ENCODE data around the gene GPANK1. TPM values are rescaled to one million over a fixed set of nuclear protein-coding genes. Genes with fewer than 3 reads are reported as not detected.

GPANK1 gene
- total and polyA plus RNA-seq, 9 donors: 14.6 to 26.6 (median 17.7) TPM

- intact Hi-C loops (cut with DNase I): loop anchor here in 2 of 4 donors (10.0 kb wide), 1 partner anchor 177 kb away; the partner anchor contains the start of gene NEU1 (in 2 of the 2)
- no peak overlapping the region for H3K4me3 ChIP-seq
- peaks cover 2% of the 10 kb centered on the region for H3K4me1 ChIP-seq (ENCODE audit: insufficient read depth)
- no peaks in the 10 kb centered on the region for H3K9me3 ChIP-seq
- no peak overlapping the region for H3K27ac ChIP-seq
- no peaks in the 10 kb centered on the region for H3K36me3 ChIP-seq
- 78 to 82% (median 80%) methylated on average over 8 of the region's 8 CpGs for WGBS, 3 donors
- TF ChIP-seq EP300 (IDR thresholded peaks at IDR 0.05) (no peak), POLR2A (IDR thresholded peaks at IDR 0.05) (no peak), CTCF (IDR thresholded peaks at IDR 0.05) (no peak)
- no peak for DNase-seq
- no peaks in the 10 kb centered on the region for H3K27me3 ChIP-seq
Measured at GRCh38 chr6:31687321-31687720, 22.5 kb upstream of the GPANK1 start.

GRCh38 chr6:31686483-31686882 lies 21.7 kb upstream of the GPANK1 start:
- intact Hi-C loops (cut with DNase I): loop anchor here in 2 of 4 donors (10.0 kb wide), 1 partner anchor 178 kb away; the partner anchor contains the start of gene NEU1 (in 2 of the 2)
- H3K36me3 ChIP-seq: no peaks in the 10 kb centered on the region
- TF ChIP-seq POLR2A (IDR thresholded peaks at IDR 0.05): no peak
- no peak for TF ChIP-seq EP300 (IDR thresholded peaks at IDR 0.05)
- TF ChIP-seq CTCF (IDR thresholded peaks at IDR 0.05): no peak
- H3K4me3 ChIP-seq: no peak overlapping the region
- no peaks in the 10 kb centered on the region for H3K27me3 ChIP-seq
- H3K27ac ChIP-seq: no peak overlapping the region
- H3K4me1 ChIP-seq (ENCODE audit: insufficient read depth): peaks cover 2% of the 10 kb centered on the region
- H3K9me3 ChIP-seq: no peaks in the 10 kb centered on the region
- 74 to 78% (median 78%) methylated on average over 5 of the region's 5 CpGs for WGBS, 3 donors
- no peak for DNase-seq

GRCh38 chr6:31683591-31683990 lies 18.8 kb upstream of the GPANK1 start:
- DNase-seq: no peak
- Histone ChIP-seq H3K9me3 (no peaks in the 10 kb centered on the region), H3K4me3 (no peak overlapping the region), H3K27ac (peak overlapping the region in 1 of 2 donors; percentile 3), H3K36me3 (no peaks in the 10 kb centered on the region), H3K4me1 (ENCODE audit: insufficient read depth) (peaks cover 3% of the 10 kb centered on the region), H3K27me3 (no peaks in the 10 kb centered on the region)
- no peak for TF ChIP-seq POLR2A (IDR thresholded peaks at IDR 0.05)
- no peak for TF ChIP-seq EP300 (IDR thresholded peaks at IDR 0.05)
- no peak for TF ChIP-seq CTCF (IDR thresholded peaks at IDR 0.05)
- 50 to 67% (median 62%) methylated on average over 13 of the region's 13 CpGs for WGBS, 3 donors
- intact Hi-C loops (cut with DNase I): loop anchor here in 3 of 4 donors (5.0 to 10.0 kb wide), 2 partner anchors 149 to 181 kb away; partner anchors contain the start of gene NEU1 (in 2 of the 3)

GRCh38 chr6:31681135-31681671 lies 16.4 kb upstream of the GPANK1 start:
- Histone ChIP-seq H3K27ac (peak overlapping the region; percentile 71 to 73), H3K27me3 (no peaks in the 10 kb centered on the region), H3K36me3 (no peaks in the 10 kb centered on the region), H3K9me3 (no peaks in the 10 kb centered on the region), H3K4me1 (ENCODE audit: insufficient read depth) (peaks cover 3% of the 10 kb centered on the region), H3K4me3 (peak overlapping the region; percentile 48)
- whole genome bisulfite sequencing, 3 donors: 1% methylated on average over 40 of the region's 40 CpGs
- DNase-seq: peak in 4 of 5 donors; percentile 48 to 68 (median 60)
- TF ChIP-seq CTCF (IDR thresholded peaks at IDR 0.05) (peak in 1 of 3 donors; percentile 30), EP300 (IDR thresholded peaks at IDR 0.05) (no peak), POLR2A (IDR thresholded peaks at IDR 0.05) (no peak)
- intact Hi-C loops (cut with DNase I): loop anchor here in 3 of 4 donors (5.0 to 10.0 kb wide), 2 partner anchors 151 to 184 kb away; partner anchors contain the start of gene NEU1 (in 2 of the 3)

All from ovary (tissue), 9 donors.